NCI-H524 (cell line): ENCODE results near the gene DTNB.

Experiments used
- DNase-seq, 2 experiments: peaks; one replicate each; lab custom pipeline; 2025; lab: John Stamatoyannopoulos, UW

The DTNB gene

GRCh38 chr2:25341011-25341727 lies 332.2 kb downstream of the DTNB start:
- DNase-seq: peak in 1 of 2 experiments; percentile 37

- peak in 1 of 2 experiments; percentile 35 for DNase-seq
Observed at GRCh38 chr2:25340181-25340921, 333.0 kb downstream of the DTNB start.

- DNase-seq: peak; percentile 24 to 68
Observed at GRCh38 chr2:25339791-25340180, 333.6 kb downstream of the DTNB start.

DNA sequence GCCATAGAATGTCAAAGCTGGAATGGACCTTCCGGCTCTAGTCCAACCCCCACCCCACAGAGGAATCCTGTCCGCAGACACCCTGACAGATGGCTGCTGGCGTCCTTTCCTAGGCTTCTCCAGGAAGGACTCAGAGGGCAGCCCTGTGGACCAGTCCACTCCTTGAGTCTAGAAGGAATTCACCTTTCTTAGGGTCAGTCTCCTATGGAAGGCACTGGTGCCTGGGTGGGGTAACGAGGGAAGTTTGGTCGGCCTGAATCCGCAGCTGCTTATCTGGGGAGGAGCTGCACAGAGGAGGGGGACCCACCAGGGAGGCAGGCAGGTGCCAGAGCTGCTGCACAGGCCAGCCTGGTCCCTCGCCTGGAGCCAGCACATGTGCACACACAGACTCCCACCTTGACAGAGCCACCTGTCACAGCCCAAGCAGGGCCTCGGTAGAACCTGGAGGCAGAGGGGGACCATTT lies 334.1 kb downstream of the DTNB start:
- peak in 1 of 2 experiments; percentile 45 for DNase-seq

GRCh38 chr2:25338401-25338800 lies 335.0 kb downstream of the DTNB start:
- no peak for DNase-seq

DNA sequence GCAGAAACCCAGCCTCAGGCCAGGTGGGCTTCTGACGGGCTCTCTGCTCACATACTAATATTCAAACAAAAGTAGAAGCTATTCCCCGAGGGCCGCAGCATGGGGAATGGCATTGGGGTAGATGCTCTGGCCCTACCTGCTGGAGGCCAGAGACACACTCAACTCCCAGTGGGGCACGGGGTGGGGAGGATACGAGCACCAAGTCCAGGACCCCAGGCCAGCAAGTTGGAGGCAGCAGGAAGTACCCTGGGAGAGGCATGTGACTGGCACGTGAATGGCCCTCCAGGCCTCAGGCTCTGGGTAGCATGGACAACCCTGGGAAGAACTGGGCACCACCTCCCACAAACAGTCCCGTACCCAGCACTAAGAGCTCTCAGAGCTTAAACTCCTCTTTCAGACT lies 335.5 kb downstream of the DTNB start:
- DNase-seq: no peak

- DNase-seq: no peak
Observed at GRCh38 chr2:25337276-25337675, 336.1 kb downstream of the DTNB start.

DNA sequence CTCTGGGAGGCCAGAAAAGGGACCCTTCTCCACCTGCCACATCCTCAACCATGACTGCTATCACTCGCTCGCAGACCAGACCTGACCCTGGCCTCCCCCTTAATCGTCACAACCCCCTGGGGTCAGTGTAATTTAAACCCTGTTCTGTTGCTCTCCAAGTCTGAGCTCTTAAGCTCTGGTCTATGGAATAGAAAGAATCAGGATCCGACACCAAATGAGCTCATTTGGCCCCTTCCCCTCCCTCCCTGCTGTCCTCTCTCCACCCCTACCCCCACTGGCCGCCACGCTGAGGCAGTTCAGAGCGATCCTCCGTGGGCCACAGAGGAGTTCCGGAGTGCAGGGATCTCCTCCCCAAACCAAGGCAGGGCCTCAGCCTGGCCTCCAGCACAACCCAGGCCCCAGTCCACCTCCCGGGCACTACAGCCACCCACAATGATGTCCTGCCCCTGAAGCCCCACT lies 337.0 kb downstream of the DTNB start:
- DNase-seq: no peak

DNA sequence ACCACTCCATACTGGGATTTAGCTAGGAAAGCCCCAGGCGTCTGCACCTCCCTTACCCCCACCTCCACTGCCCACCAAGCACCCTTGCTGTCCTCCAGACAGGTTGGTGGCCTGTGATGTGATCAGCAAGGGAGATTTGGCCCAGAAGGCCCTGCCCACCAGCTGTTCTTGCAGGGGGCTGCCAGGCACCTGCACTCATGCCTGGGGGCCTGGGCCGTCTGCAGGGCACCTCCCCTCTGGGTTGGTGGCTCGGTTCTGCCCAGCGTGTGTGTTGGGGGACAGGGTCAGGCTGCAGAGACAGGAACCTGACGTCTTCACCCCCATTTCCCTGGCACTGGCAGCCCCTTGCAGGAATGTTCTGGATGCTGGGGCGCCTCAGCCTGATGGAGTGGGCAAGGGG lies 337.4 kb downstream of the DTNB start:
- peak in 1 of 2 experiments; percentile 45 for DNase-seq

DNA sequence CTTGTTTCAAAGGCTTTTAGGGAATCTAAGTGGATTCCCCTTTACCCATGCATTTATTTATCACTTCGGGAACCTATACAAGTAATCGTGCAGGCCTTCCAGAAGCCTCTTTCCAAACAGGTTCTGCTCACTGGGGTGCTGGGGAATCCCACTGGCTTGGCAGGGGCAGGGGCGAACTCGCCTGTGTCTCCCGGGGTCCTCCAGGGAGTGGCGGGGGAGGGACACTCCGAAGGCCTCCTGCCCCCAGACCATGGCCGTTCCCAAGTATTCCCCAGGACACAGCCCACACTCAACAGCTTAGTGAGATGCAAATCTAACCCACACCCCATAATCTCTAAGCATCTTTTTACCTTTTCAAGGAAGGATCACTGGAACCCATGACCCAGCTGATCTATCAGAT lies 338.2 kb downstream of the DTNB start:
- no peak for DNase-seq

DNA sequence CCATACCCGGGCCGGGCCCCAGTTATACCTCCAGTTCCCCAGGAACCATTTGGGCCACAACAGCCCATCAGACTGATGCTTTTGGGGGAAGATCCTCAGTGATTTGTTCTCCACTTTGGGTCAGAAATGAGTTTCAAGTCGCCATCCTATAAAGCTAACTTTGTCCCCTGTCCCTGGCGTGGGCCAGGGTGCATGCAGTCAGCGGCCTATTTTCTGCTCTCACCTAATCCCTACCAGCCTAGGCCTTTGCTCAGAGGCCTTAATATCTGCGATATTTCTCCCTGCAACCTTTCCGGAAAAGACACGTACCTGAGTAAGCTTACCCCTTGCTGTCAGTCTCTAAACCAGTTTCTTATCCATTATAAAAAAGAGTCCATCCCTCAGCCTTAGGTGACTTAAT lies 338.9 kb downstream of the DTNB start:
- no peak for DNase-seq

GRCh38 chr2:25333981-25334380 lies 339.4 kb downstream of the DTNB start:
- DNase-seq: no peak

DNA sequence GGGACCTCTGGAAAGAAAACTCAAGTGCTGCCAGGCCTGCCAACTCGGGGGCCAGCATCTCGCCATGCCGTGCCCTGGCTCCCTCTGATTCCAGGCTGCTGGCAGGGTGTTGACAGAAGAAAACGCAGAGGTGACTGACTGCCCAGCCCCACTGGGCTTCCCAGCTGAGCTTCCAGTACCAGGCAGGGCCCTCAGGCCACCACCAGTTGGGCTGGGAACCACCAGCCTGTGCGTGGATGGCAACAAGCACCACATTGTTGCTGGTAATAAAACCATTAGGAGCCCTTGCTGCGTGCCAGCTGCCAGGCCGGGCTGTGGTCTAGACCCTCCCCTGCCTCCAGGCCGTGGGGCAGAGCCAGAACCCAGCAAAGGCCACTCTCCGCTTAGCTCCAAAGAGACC lies 340.8 kb downstream of the DTNB start:
- no peak for DNase-seq

- no peak for DNase-seq
Observed at GRCh38 chr2:25331686-25332365, 341.6 kb downstream of the DTNB start.

GRCh38 chr2:25330937-25331336 lies 342.4 kb downstream of the DTNB start:
- DNase-seq: no peak

DNA sequence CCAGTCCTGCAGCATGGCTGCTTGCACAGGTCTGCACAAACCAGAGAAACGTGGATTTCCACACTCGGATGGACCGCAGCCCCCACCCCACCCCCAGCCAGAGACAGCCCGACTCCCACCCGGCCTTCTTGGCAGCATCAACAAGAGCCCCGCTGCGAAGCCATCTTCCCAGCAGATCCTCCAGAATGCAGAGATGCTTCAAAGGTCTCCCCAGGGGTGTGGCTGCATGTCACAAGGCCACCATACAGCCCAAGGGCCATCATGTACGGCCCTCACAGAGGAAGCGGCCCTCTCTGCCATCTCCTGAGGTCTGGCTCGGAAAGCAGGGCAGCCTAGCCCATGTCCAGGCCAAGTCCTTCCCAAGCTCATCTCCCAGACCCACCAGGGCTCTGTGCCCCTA lies 343.1 kb downstream of the DTNB start:
- no peak for DNase-seq

DNA sequence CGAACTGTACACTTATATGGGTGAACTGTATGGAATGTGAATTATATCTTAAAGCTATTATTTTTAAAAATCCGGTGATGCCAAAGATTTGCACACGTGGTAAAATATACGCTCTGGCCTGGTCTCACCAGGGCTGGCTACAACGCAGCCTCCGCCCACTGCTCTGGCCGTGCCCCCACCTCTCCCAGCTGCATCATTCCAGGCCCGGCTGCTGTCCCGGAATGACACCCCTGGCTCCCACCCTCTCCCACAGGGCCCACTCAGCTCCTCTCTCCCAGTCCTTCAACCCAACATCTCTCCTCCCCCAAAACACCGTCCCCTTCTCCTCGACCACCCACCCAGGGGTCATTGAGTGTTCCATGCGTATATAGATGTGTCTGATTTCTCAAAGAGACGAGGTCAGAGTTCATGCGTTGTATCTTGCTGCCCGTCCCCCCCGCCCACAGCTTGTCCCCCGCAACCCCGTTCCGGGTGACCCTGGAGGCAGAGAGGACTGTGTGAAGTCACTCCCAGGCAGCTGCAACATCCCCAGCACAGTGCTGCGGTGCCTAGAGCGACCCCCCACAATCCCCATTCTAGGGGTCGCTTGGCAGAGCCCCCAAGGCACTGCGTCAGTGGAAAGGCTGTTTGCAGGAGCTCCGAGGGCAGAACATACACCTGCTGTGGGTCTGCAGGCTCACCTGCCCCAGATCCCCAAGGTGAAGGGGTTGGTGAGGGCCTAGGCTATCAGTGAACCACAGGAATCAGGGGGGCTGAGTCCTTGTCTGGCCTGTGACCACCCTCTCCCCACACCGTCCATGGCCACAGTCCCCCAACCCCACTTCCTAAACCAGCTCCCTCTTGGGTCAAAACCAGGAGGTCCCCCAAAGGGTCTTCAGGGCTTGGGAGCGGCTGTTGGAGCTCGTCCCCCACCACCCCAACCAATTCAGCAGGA lies 345.0 kb downstream of the DTNB start:
- no peak for DNase-seq
